ENCODE measurements around the gene BLNK. TPM values are rescaled to one million over a fixed set of nuclear protein-coding genes. Genes with fewer than 3 reads are reported as not detected.

Gene BLNK
- total RNA-seq, 1 donor from 2014 or later = not detected

- Histone ChIP-seq H4K20me1 (ENCODE audit: insufficient read depth, low read length) (no peaks in the 10 kb centered on the region), H3K27me3 (ENCODE audit: insufficient read depth, low read length) (no peaks in the 10 kb centered on the region), H3K4me3 (ENCODE audit: insufficient read depth, low read depth, low read length) (no peak overlapping the region), H3K36me3 (ENCODE audit: insufficient read depth, low read length) (no peaks in the 10 kb centered on the region), H3K4me1 (ENCODE audit: insufficient read depth, low read length) (no peaks in the 10 kb centered on the region), H3K79me2 (ENCODE audit: insufficient read depth, low read length) (no peaks in the 10 kb centered on the region), H3K9me3 (ENCODE audit: insufficient read depth, low read depth, low read length) (no peaks in the 10 kb centered on the region), H2AFZ (ENCODE audit: low read depth, low read length) (no peak overlapping the region), H3K4me2 (ENCODE audit: low read length) (no peak overlapping the region), H3K9ac (ENCODE audit: low read length) (no peak overlapping the region), H3K27ac (ENCODE audit: low read depth, low read length) (no peak overlapping the region)
- DNase-seq (ENCODE audit: low read depth) (no peak), FAIRE-seq (no peak)
- Mint-ChIP-seq H3K27ac (ENCODE audit: unreplicated experiment) (no peak overlapping the region), H3K4me1 (ENCODE audit: low read depth, unreplicated experiment) (no peaks in the 10 kb centered on the region), H3K36me3 (ENCODE audit: low read depth, unreplicated experiment) (no peaks in the 10 kb centered on the region), H3K4me3 (ENCODE audit: unreplicated experiment) (no peak overlapping the region), H3K27me3 (ENCODE audit: low read depth, unreplicated experiment) (peaks cover 8% of the 10 kb centered on the region), H3K9me3 (ENCODE audit: unreplicated experiment) (no peaks in the 10 kb centered on the region)
- TF ChIP-seq CTCF (IDR thresholded peaks at IDR 0.05; ENCODE audit: insufficient read depth, low read depth, low read length) (no peak), EZH2 (IDR thresholded peaks at IDR 0.05; ENCODE audit: insufficient read depth, low read length) (no peak)
These were observed 48.9 kb downstream of the BLNK start for GRCh38 chr10:96222441-96222840.

GRCh38 chr10:96218826-96219225 is 52.5 kb downstream of the BLNK start:
- peaks cover 1% of the 10 kb centered on the region for H3K36me3 Mint-ChIP-seq (ENCODE audit: low read depth, unreplicated experiment)
- no peak for DNase-seq (ENCODE audit: low read depth)

More at GRCh38 chr10:96218826-96219225, 52.5 kb downstream of the BLNK start:
- H3K36me3 ChIP-seq (ENCODE audit: insufficient read depth, low read length) = no peaks in the 10 kb centered on the region
- no peak overlapping the region for H2AFZ ChIP-seq (ENCODE audit: low read depth, low read length)
- peaks cover 12% of the 10 kb centered on the region for H3K27me3 Mint-ChIP-seq (ENCODE audit: low read depth, unreplicated experiment)
- no peak overlapping the region for H3K27ac ChIP-seq (ENCODE audit: low read depth, low read length)
- H3K9me3 ChIP-seq (ENCODE audit: insufficient read depth, low read depth, low read length) = no peaks in the 10 kb centered on the region
- H3K4me1 Mint-ChIP-seq (ENCODE audit: low read depth, unreplicated experiment) = no peaks in the 10 kb centered on the region
- H3K79me2 ChIP-seq (ENCODE audit: insufficient read depth, low read length) = no peaks in the 10 kb centered on the region
- no peaks in the 10 kb centered on the region for H3K27me3 ChIP-seq (ENCODE audit: insufficient read depth, low read length)
- no peaks in the 10 kb centered on the region for H3K4me1 ChIP-seq (ENCODE audit: insufficient read depth, low read length)
- no peak for FAIRE-seq
- no peaks in the 10 kb centered on the region for H3K9me3 Mint-ChIP-seq (ENCODE audit: unreplicated experiment)
- no peak overlapping the region for H3K27ac Mint-ChIP-seq (ENCODE audit: unreplicated experiment)
- H4K20me1 ChIP-seq (ENCODE audit: insufficient read depth, low read length) = no peaks in the 10 kb centered on the region
- no peak overlapping the region for H3K4me3 Mint-ChIP-seq (ENCODE audit: unreplicated experiment)
- H3K9ac ChIP-seq (ENCODE audit: low read length) = no peak overlapping the region
- TF ChIP-seq EZH2 (IDR thresholded peaks at IDR 0.05; ENCODE audit: insufficient read depth, low read length) (no peak), CTCF (IDR thresholded peaks at IDR 0.05; ENCODE audit: insufficient read depth, low read depth, low read length) (no peak)
- H3K4me3 ChIP-seq (ENCODE audit: insufficient read depth, low read depth, low read length) = no peak overlapping the region
- no peak overlapping the region for H3K4me2 ChIP-seq (ENCODE audit: low read length)

Data from astrocyte (in vitro differentiated cells and primary cell).